Astrocyte of the spinal cord (primary cell): ENCODE data around the gene XPNPEP1.

Experiments
- DNase-seq: peaks from one replicate; pipeline ENCODE4 v3.0.0; 2011; ENCODE audit warnings: low read depth, low spot score
- H3K4me3 ChIP-seq: 2 replicates; pipeline ENCODE4 v1.5.1; 2011; ENCODE audit warnings: low read depth, mild to moderate bottlenecking, low read length, moderate library complexity
- CTCF ChIP-seq: IDR thresholded peaks from 2 replicates; pipeline ENCODE4 v1.5.1; 2012; ENCODE audit warnings: low read depth, mild to moderate bottlenecking, low read length, inconsistent platforms
- in situ Hi-C: cut with HindIII; loops from 2 replicates; pipeline ENCODE4 v1.10.0; 2017; ENCODE audit warnings: low sequenced_read_pairs

Gene XPNPEP1

GRCh38 chr10:109914966-109915365 lies 8.3 kb downstream of the XPNPEP1 start:
- TF ChIP-seq CTCF: no peak
- peak; percentile 92 for DNase-seq
- in situ Hi-C loops: no loop called here
- no peak overlapping the region for H3K4me3 ChIP-seq

GRCh38 chr10:109913306-109913892 lies 9.9 kb downstream of the XPNPEP1 start:
- no peak overlapping the region for H3K4me3 ChIP-seq
- in situ Hi-C loops: no loop called here
- no peak for TF ChIP-seq CTCF
- no peak for DNase-seq

- peak; percentile 81 for DNase-seq
- no peak overlapping the region for H3K4me3 ChIP-seq
- no peak for TF ChIP-seq CTCF
- in situ Hi-C loops: no loop called here
These were observed 10.7 kb downstream of the XPNPEP1 start for GRCh38 chr10:109912335-109913281.

GRCh38 chr10:109911903-109912302 lies 11.4 kb downstream of the XPNPEP1 start:
- no peak overlapping the region for H3K4me3 ChIP-seq
- no peak for TF ChIP-seq CTCF
- in situ Hi-C loops: no loop called here
- DNase-seq: no peak

GRCh38 chr10:109906316-109906715 lies 17.0 kb downstream of the XPNPEP1 start:
- TF ChIP-seq CTCF: no peak
- DNase-seq: no peak
- in situ Hi-C loops: no loop called here

GRCh38 chr10:109904397-109904796 lies 18.9 kb downstream of the XPNPEP1 start:
- DNase-seq: no peak
- no peak for TF ChIP-seq CTCF
- no peak overlapping the region for H3K4me3 ChIP-seq
- in situ Hi-C loops: no loop called here

More at GRCh38 chr10:109906316-109906715, 17.0 kb downstream of the XPNPEP1 start:
- H3K4me3 ChIP-seq: no peak overlapping the region
